Fibroblast of skin of left biceps (primary cell): ENCODE data around the gene EPHA3.

Experiments
- DNase-seq, 2 experiments: peaks; one replicate each; pipeline ENCODE4 v3.0.0-alpha.2; 2013; ENCODE audit warnings: low read depth in 2 of 2

The EPHA3 gene

GRCh38 chr3:89360156-89360555, 252.7 kb downstream of the EPHA3 start:
- peak; percentile 77 to 79 for DNase-seq

GRCh38 chr3:89362496-89362895, 255.1 kb downstream of the EPHA3 start:
- no peak for DNase-seq

- no peak for DNase-seq
These were observed 255.8 kb downstream of the EPHA3 start for GRCh38 chr3:89363171-89363570.

GRCh38 chr3:89364314-89364713, 256.9 kb downstream of the EPHA3 start:
- no peak for DNase-seq

- DNase-seq: no peak
These were observed 259.7 kb downstream of the EPHA3 start for GRCh38 chr3:89367166-89367565.

GRCh38 chr3:89368846-89369245, 261.4 kb downstream of the EPHA3 start:
- DNase-seq: no peak

- DNase-seq: peak; percentile 52 to 60
These were observed 265.0 kb downstream of the EPHA3 start for GRCh38 chr3:89372456-89372855.

- no peak for DNase-seq
These were observed 266.0 kb downstream of the EPHA3 start for GRCh38 chr3:89373434-89373833.

- DNase-seq: no peak
These were observed 268.0 kb downstream of the EPHA3 start for GRCh38 chr3:89375451-89375850.

GRCh38 chr3:89380016-89380415, 272.6 kb downstream of the EPHA3 start:
- DNase-seq: no peak

GRCh38 chr3:89392991-89393390, 285.6 kb downstream of the EPHA3 start:
- DNase-seq: no peak

- DNase-seq: no peak
These were observed 288.0 kb downstream of the EPHA3 start for GRCh38 chr3:89395456-89395855.

GRCh38 chr3:89395996-89396395, 288.6 kb downstream of the EPHA3 start:
- DNase-seq: no peak

GRCh38 chr3:89402051-89402450, 294.6 kb downstream of the EPHA3 start:
- peak; percentile 33 to 40 for DNase-seq

- no peak for DNase-seq
These were observed 297.8 kb downstream of the EPHA3 start for GRCh38 chr3:89405176-89405575.

GRCh38 chr3:89405593-89405992, 298.2 kb downstream of the EPHA3 start:
- DNase-seq: no peak

- no peak for DNase-seq
These were observed 303.8 kb downstream of the EPHA3 start for GRCh38 chr3:89411201-89411600.

- DNase-seq: no peak
These were observed 306.8 kb downstream of the EPHA3 start for GRCh38 chr3:89414270-89414669.

GRCh38 chr3:89419647-89420241, 312.3 kb downstream of the EPHA3 start:
- DNase-seq: no peak

- no peak for DNase-seq
These were observed 318.6 kb downstream of the EPHA3 start for GRCh38 chr3:89426060-89426459.

- no peak for DNase-seq
These were observed 327.4 kb downstream of the EPHA3 start for GRCh38 chr3:89434621-89435380.

GRCh38 chr3:89436846-89437245, 329.4 kb downstream of the EPHA3 start:
- no peak for DNase-seq

- DNase-seq: no peak
These were observed 333.0 kb downstream of the EPHA3 start for GRCh38 chr3:89440386-89440785.

GRCh38 chr3:89441141-89441540, 333.7 kb downstream of the EPHA3 start:
- DNase-seq: no peak
